Measurements from ENCODE around the gene PHLDB1. TPM values are rescaled to one million over a fixed set of nuclear protein-coding genes. Genes with fewer than 3 reads are reported as not detected.

Gene PHLDB1
- total and polyA plus RNA-seq, 2 of the 8 experiments (the other 6 are each of a cell fraction or from before 2014, with no cell fraction given): 53.9 to 74.8 TPM

- Histone ChIP-seq H4K5ac (ENCODE audit: insufficient read length, low read depth, low read length) (no peak overlapping the region), H3K23me2 (ENCODE audit: low read depth, low read length) (no peaks in the 10 kb centered on the region), H3K9ac (replicated peaks in 1 of 4; ENCODE audit: extremely low read depth in 1 of 4, low read depth in 3 of 4, low read length in 3 of 4) (no peak overlapping the region; a peak in 1 of 7 replicates), H2BK120ac (replicated peaks; ENCODE audit: low read depth, low read length) (no peak overlapping the region), H3K4ac (replicated peaks; ENCODE audit: insufficient read length, low read depth, low read length) (no peak overlapping the region), H3K9me3 (ENCODE audit: insufficient read depth in 2 of 2, low read depth in 1 of 2, low read length in 1 of 2) (no peaks in the 10 kb centered on the region), H3K27ac (ENCODE audit: low read depth, low read length) (no peak overlapping the region), H4K20me1 (replicated peaks in 1 of 2; ENCODE audit: control insufficient read depth in 1 of 2, insufficient read depth in 2 of 2, low read length in 2 of 2) (peaks cover 0 to 11% of the 10 kb centered on the region in 2 experiments), H3K23ac (ENCODE audit: insufficient read length) (no peak overlapping the region), H3K36me3 (ENCODE audit: control insufficient read depth in 2 of 4, insufficient read depth in 4 of 4, low read length in 3 of 4) (peaks cover 17 to 39% (median 23%) of the 10 kb centered on the region in 4 experiments), H2BK15ac (ENCODE audit: low read length) (no peak overlapping the region), H3K14ac (ENCODE audit: insufficient read length) (no peak overlapping the region), H3K4me2 (ENCODE audit: insufficient read depth in 1 of 2, low read depth in 2 of 2, low read length in 2 of 2) (no peak overlapping the region), H4K91ac (replicated peaks; ENCODE audit: insufficient read length, low read length) (no peak overlapping the region), H3K27me3 (replicated peaks in 1 of 4; ENCODE audit: control insufficient read depth in 3 of 4, extremely low read depth in 1 of 4, insufficient read depth in 3 of 4, low read length in 3 of 4) (no peaks in the 10 kb centered on the region), H3K79me2 (ENCODE audit: control insufficient read depth in 1 of 2, insufficient read depth in 2 of 2, low read length in 2 of 2) (peaks cover 2 to 43% of the 10 kb centered on the region in 2 experiments; a peak in 2 of 4 replicates), H3K79me1 (ENCODE audit: low read depth, low read length) (no peaks in the 10 kb centered on the region; the same call in 1 of the 2 replicates), H3K18ac (ENCODE audit: extremely low read depth, low read length) (no peak overlapping the region), H2AK5ac (ENCODE audit: low read depth, low read length) (no peak overlapping the region), H3K4me3 (ENCODE audit: extremely low read depth in 1 of 4, insufficient read depth in 2 of 4, low read depth in 3 of 4, low read length in 4 of 4) (no peak overlapping the region), H3K4me1 (replicated peaks in 1 of 4; ENCODE audit: control insufficient read depth in 3 of 4, insufficient read depth in 4 of 4, low read length in 3 of 4) (no peaks in the 10 kb centered on the region), H2BK12ac (ENCODE audit: low read depth, low read length) (no peak overlapping the region), H3K56ac (replicated peaks; ENCODE audit: insufficient read length, low read depth, low read length) (no peak overlapping the region), H2BK20ac (ENCODE audit: low read length) (no peak overlapping the region), H2BK5ac (ENCODE audit: low read depth, low read length) (no peak overlapping the region), H4K8ac (ENCODE audit: extremely low read depth, insufficient read depth, low read length) (no peak overlapping the region), H2AFZ (ENCODE audit: low read length) (no peak overlapping the region)
- WGBS, 2 experiments (ENCODE audit: extremely low coverage in 1 of 2, insufficient coverage in 1 of 2, insufficient read length in 1 of 2, insufficient replicate concordance in 2 of 2, low coverage in 1 of 2, low lambda C conversion rate in 2 of 2, missing lambda C conversion rate in 1 of 2): 93% methylated on average over 6 of the region's 6 CpGs; no CpG with 5 or more reads in 1 of the 2 experiments
- DNase-seq (ENCODE audit: low read depth in 1 of 2, low spot score in 2 of 2): peak in 1 of 2 experiments; percentile 7
- TF ChIP-seq SIRT6 (IDR thresholded peaks at IDR 0.05; ENCODE audit: low read length): no peak
- no peak for TF ChIP-seq TCF12 (IDR thresholded peaks at IDR 0.05; ENCODE audit: low read depth, low read length)
- no peak for TF ChIP-seq ASH2L (IDR thresholded peaks at IDR 0.05; ENCODE audit: low read length)
- ChIA-PET POLR2A (ENCODE audit: partially characterized antibody) (interaction anchor here (2.1 kb wide), 1 partner anchor 9 kb away, joined by 7 read pairs; the partner anchor contains the start of gene ARCN1), CTCF (ENCODE audit: partially characterized antibody) (interaction anchor here (0.9 to 1.5 kb wide), 3 partner anchors 15 to 50 kb away, joined by 3 to 4 read pairs (median 3); no protein-coding TSS in a partner anchor)
- FAIRE-seq: no peak
Observed at GRCh38 chr11:118581057-118581456, 26.4 kb upstream of the PHLDB1 start.

Data from H1 (cell line).